GM18499 (cell line): Measurements from ENCODE around the gene TMEM120B.
"Not testable (repeated sequence)": the region's sequence is repeated elsewhere in the genome, so short reads cannot be mapped to it uniquely, and the experiment has no call there.

Source experiments
- ATAC-seq: cut with Tn5 transposase; IDR thresholded peaks from one replicate; pipeline ENCODE4 v1.9.1; 2021; ENCODE audit warnings: moderate number of reproducible peaks; ENCODE audit not compliant: insufficient read depth, unreplicated experiment

Gene TMEM120B

GRCh38 chr12:121712461-121713256 lies at the start of gene TMEM120B:
TMEM120B (plus strand) TSS chr12:121712752; CDS start chr12:121712896, 144 bp downstream.
- ATAC-seq = peak; percentile 43

DNA sequence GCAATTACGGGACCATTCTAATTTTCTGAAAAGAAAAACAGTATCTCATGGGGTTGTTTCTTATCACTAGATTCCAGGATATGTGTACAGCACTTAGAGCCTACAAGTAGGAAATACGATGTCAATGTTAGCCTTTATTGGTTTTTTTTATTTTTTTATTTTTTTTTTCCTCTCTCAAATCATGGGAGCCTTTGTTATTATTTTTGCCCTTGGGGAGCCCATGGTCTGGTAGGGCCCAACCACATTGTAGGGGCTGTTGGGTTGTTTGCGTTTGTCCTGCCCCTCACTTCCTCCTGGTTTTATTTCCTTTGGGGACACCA lies 49.0 kb upstream of the TMEM120B start:
- no peak for ATAC-seq

- not testable (repeated sequence) for ATAC-seq
Measured at GRCh38 chr12:121666829-121667228, 45.7 kb upstream of the TMEM120B start.

- no peak for ATAC-seq
Measured at GRCh38 chr12:121668750-121669520, 43.6 kb upstream of the TMEM120B start.

DNA sequence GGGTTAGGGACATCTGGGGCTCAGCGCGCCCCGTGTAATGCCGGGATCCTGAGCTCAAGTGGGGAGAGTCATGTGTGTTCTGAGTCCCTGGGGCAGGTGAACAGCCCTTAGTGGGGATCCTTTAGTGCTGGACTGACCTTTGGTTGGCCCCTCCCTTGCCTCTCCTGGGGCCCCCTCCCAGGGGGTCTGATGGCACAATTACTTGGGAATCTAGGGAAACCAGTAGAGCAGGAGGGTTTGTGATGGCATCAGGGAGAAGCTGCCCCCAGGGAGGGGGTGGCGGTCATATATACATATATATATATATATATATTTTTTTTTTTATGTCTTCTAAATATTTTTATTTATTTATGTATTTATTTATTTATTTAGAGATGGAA lies 43.0 kb upstream of the TMEM120B start, which contains the start of gene MORN3:
MORN3 (minus strand) TSS at position 134 of the 380 bp plus-strand sequence. CDS start 171 bp downstream, outside the sequence.
- ATAC-seq = no peak

GRCh38 chr12:121673013-121673511 lies 39.5 kb upstream of the TMEM120B start:
- ATAC-seq = no peak

- ATAC-seq = no peak
Measured at GRCh38 chr12:121676190-121676589, 36.4 kb upstream of the TMEM120B start.

GRCh38 chr12:121678305-121678704 lies 34.2 kb upstream of the TMEM120B start:
- ATAC-seq = no peak

DNA sequence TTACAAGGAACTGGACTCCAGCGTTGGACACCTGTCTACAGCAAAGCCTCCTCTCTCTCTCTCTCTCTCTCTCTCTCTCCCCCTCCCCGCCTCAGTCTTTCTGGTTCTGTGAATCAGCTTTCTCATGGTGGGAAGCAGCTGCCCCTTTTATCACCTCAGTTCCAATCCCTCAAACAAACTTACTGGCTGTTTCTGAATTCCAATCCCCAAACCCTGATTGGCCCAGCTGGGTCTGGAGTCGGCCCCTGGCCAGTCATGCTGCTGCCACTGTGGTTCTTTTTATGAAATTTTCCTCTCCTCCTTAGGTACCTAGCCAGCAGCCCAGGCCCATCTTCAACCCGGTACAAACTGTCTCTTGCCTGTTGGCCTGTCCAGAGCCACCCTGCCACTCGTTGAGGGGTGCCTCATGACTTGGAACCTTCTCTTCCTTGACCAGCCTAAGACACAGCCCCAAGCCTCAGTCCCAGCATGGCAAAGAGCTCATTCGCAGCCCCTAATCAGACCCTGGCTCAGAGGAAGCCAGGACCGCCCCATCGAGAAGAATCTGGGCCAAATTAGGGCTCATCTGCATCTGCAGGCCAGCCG lies 33.7 kb upstream of the TMEM120B start:
- ATAC-seq = no peak

DNA sequence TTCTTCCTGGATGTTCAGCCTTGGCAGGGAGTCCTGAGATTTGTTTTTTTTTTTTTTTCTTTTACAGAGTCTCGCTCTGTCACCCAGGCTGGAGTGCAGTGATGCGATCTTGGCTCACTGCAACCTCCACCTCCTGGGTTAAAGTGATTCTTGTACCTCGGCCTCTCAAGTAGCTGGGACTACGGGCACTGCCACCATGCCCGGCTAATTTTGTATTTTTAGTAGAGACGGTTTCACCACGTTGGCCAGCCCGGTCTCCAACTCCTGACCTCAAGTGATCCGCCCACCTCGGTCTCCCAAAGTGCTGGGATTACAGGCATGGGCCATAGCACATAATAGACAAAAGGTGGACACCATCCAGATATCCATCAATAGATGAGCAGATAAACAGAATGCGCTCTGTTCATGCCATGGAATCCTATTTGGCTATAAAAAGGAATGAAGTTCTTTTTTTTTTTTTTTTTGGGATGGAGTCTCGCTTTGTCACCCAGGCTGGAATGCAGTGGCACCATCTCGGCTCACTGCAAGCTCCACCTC lies 32.8 kb upstream of the TMEM120B start:
- ATAC-seq = not testable (repeated sequence)

- no peak for ATAC-seq
Measured at GRCh38 chr12:121688966-121689365, 23.6 kb upstream of the TMEM120B start.

DNA sequence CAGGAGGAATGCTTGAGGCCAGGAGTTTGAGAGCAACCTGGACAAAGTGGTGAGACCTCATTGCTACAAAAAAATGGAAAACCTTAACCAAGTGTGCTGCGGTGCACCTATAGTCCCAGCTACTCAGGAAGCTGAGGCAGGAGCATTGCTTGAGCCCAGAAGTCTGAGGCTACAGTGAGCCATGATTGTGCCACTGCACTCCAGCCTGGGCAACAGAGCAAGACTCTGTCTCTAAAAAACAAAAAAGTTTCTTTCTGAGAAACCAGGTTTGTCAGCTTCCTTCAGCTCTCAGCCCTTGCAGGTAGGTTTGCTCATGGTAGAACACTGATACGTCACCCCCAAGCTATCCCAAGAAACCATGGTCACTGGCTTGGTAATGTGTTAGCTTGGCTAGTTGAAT lies 23.1 kb upstream of the TMEM120B start:
- ATAC-seq = no peak

GRCh38 chr12:121692744-121693143 lies 19.8 kb upstream of the TMEM120B start:
- ATAC-seq = not testable (repeated sequence)

DNA sequence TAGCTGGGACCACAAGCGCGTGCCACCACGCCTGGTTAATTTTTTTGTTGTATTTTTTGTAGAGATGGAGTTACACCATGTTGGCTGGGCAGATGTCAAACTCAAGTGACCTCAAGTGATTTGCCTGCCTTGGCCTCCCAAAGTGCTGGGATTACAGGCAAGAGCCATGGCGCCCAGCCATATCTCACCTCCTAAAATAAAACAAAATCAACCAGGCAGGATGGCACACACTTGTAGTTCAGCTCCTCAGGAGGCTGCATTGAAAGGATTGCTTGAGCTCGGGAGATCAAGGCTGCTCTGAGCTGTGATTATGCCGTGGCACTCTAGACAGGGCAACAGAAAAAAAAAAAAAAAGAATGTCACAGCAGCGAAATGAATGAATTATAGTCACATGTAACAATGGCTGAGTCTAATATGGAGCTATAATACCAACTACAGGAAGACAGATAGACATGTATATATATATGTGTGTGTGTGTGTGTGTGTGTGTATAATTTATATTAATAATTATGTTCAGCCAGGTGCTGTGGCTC lies 19.3 kb upstream of the TMEM120B start:
- ATAC-seq = no peak

DNA sequence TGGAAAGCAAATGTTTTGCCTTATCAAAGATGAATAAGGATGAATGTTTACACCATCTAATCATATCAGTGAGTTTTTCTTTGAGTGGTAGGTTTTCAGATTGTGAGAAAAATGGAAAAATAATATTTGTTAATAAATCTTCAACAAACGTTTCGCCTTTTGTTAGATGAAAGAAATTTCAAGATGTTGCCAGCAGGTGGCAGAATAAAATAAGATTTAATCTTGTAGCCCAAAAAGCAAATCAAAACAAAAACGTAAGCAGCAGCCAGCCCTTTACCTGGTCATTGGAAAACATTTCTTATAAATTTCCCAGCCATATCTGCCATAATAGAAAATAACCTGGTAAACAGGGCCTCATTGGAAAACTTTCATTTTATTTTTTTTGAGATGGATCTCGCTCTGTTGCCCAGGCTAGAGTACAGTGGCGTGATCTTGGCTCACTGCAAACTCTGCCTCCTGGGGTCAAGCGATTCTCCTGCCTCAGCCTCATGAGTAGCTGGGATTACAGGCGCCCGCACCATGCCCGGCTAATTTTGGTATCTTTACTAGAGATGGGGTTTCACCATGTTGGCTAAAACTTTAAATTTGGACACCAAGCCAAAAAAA lies 15.4 kb upstream of the TMEM120B start:
- no peak for ATAC-seq

DNA sequence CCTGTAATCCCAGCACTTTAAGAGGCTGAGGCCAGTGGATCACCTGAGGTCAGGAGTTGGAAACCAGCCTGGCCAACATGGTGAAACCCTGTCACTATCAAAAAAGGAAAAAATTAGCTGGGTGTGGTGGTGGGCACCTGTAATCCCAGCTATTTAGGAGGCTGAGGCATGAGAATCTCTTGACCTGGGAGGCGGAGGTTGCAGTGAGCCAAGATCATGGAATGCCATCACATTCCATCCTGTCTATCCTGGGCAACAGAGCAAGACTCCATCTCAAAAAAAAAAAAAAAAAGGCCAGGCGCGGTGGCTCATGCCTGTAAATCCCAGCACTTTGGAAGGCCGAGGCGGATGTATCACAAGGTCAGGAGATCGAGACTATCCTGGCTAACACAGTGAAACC lies 14.7 kb upstream of the TMEM120B start:
- not testable (repeated sequence) for ATAC-seq

- ATAC-seq = no peak
Measured at GRCh38 chr12:121701667-121702277, 10.8 kb upstream of the TMEM120B start.

DNA sequence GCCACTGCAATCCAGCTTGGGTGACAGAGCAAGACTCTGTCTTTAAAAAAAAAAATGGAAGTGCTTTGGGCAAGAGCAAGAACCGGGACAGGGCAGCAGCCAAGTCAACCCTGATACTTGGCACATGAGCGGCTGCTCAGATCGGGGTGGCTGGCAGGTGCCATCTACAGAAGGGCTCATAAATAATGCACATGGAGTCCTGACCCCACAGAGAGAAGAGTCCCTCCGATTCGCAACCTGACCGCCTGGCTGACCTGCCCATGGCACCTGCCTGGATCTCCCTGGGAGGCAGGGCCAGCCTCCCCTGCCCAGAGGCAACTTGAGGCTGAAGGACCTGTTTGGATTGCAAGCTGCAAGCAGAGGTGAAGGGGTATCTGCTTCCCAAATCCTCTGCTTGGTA lies 9.6 kb upstream of the TMEM120B start:
- no peak for ATAC-seq

DNA sequence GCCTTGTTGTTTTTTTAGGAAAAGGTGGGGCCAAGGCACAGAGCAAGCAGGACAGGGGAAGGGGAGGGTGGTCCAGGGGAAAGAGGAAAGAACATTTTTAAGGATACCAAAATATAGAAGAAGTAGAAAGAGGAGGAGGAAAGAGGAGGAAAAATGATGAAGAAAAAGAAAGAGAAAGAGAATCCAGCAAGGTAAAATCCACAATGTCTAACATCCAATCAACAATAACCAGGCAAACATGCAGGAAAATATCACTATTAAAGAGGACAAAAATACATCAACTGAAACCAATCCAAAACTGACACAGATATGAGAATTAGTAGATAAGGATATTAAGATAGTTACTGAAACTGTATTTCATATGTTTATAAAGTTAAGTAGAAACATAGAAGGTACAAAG lies 7.0 kb upstream of the TMEM120B start:
- ATAC-seq = no peak
